GM12801 (cell line): ENCODE measurements around the gene LTF.

Experiments used
- CTCF ChIP-seq: IDR thresholded peaks from one replicate; pipeline ENCODE4 v1.5.1; 2011; ENCODE audit warnings: control low read depth; ENCODE audit not compliant: insufficient read length; ENCODE audit errors: extremely low read depth

The LTF gene

GRCh38 chr3:46440531-46441294 is 24.0 kb downstream of the LTF start:
- no peak for TF ChIP-seq CTCF

- TF ChIP-seq CTCF = no peak
Measured at GRCh38 chr3:46438831-46439230, 25.9 kb downstream of the LTF start.

- no peak for TF ChIP-seq CTCF
Measured at GRCh38 chr3:46435081-46435726, 29.5 kb downstream of the LTF start.

- no peak for TF ChIP-seq CTCF
Measured at GRCh38 chr3:46433841-46434240, 30.9 kb downstream of the LTF start.

GRCh38 chr3:46429671-46430070 is 35.0 kb downstream of the LTF start:
- no peak for TF ChIP-seq CTCF

GRCh38 chr3:46429250-46429649 is 35.5 kb downstream of the LTF start:
- no peak for TF ChIP-seq CTCF

- TF ChIP-seq CTCF = no peak
Measured at GRCh38 chr3:46427916-46428833, 36.5 kb downstream of the LTF start.
